Measurements from ENCODE around the gene BABAM1.

The BABAM1 gene

DNA sequence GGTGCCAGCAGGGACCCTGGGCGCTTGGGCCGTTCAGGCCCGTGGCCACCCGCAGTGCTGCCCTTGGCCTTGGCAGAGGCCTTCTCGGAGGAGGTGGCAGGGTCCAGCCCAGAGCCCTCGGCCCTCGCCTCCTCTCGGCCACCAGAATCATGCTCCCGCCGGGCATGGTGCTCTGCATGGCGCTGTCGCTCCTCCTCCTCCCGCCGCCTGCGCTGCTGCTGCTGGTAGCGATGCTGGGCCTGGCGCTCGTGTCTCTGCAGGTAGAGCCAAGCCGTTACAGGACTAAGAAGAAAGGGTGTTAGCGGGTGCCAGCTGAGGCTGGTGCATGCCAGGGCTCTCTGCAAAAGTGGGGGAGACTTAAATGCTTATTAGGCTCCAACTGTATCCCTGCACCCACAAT lies 57.9 kb downstream of the BABAM1 start:
- DNase-seq = no peak

DNA sequence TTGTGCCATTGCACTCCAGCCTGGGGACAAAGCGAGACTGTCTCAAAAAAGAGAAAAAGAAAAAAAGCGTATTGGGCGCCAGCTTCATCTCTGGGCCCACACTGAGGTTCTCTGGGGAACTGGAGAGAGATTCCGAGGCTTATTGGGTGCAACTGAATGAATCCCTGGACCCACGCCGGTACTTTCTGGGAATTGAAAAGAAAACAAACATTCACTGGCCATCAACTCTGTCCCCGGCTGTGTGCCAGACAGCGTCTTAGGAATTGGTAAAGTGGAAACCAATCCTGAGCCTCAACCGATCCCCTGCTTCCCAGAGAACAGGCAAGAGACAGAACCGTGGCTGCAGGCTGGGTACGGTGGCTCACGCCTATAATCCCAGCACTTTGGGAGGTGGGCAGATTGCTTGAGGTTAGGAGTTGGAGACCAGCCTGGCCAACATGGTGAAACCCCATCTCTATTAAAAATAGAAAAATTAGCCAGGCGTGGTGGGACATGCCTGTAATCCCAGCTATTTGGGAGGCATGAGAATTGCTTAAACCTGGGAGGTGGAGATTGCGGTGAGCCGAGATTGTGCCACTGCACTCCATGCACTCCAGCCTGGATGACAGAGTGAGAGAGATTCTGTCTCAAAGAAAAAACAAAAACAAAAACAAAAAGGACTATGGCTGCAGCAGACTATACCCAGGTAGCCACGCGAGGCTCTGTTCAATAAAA lies 58.8 kb downstream of the BABAM1 start:
- DNase-seq = no peak

DNA sequence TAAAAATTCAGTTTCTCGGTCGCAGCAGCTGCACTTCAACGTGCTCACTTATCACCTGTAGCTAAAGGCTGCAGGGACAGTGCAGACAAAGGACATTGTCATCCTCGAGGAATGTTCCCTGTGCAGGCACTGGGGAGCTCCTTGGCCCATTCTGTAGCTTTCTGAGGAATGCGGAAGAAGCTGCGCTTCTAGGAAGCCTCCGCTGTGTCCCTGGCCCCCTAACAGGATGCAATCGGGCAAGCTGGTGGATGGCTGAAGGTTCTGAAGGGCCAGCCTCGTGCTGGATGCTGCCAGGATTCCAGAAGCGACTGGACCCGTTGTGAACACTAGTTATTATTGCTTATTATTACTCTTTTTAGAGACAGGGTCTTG lies 59.3 kb downstream of the BABAM1 start:
- no peak for DNase-seq

- DNase-seq = no peak
Measured at GRCh38 chr19:17327068-17327653, 59.9 kb downstream of the BABAM1 start.

DNA sequence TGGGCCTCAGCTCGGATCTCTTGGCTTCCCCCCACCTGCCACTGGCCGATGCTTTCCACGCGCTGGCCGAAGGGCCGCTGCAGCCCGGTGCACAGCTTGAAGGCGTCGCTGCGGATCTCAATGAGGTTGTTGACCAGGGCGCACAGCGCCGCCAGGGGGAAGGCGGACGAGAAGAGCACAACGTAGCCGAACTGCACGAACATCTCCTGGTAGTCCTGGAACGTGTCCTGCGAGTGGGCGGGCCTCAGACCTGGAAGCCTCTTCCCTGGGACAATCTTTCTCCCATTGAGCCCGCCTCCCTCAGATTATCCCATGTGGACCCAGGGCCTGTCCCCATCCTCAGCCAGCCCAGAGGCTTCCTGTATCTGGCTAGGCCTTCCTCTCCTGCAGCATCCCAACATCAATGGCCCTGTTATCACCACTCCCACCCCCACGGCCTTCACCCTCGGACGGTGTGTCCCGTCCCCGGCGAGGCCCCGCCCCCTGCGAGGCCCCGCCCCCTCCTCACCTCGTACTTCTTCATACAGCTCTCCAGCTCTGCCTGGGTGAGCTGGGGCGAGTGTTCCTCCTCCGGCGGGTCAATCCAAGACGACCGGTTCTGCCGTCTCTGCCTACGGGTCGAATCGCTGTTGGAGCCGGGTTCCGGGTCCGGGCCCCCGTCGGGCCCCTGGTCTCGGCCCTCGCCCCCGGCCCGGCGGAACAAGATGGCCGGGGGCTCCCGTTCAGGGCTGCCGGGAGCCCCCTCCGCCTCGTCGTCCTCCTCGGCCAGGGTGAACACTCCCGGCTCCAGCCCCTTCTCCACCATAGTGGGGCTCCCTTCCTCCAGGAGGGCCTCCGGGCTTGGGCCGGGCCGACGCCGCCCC lies 60.6 kb downstream of the BABAM1 start:
- DNase-seq = no peak
